Right ventricle myocardium inferior (tissue), 1 donor: ENCODE measurements around the gene ALOX12. TPM values are rescaled to one million over a fixed set of nuclear protein-coding genes. Genes with fewer than 3 reads are reported as not detected.

Source experiments
- total RNA-seq: library from RNA; stranded (reverse); fragmentation: NEBNext Ultra II Directional; extraction: Animal tissue kit (Norgen Biotek cat#: 25700); gene quantifications from one replicate; pipeline ENCODE4 v1.2.1, GENCODE V29; 2021
- donor health status: DM: no; HTN: yes; CAD: no; lungs with severe emphysema.

ALOX12 gene
- total RNA-seq, 1 donor from 2014 or later: 0.11 TPM

Other genes with a start within 250 kb of the ALOX12 start
- gene XAF1, start 240.0 kb upstream of the ALOX12 start, total RNA-seq: 16.8 TPM
- gene FBXO39, start 219.8 kb upstream of the ALOX12 start, total RNA-seq: not detected
- not detected for gene TEKT1, start 164.3 kb upstream of the ALOX12 start, total RNA-seq
- gene RNASEK, start 16.6 kb downstream of the ALOX12 start, total RNA-seq: 177 TPM
- gene BCL6B, start 27.0 kb downstream of the ALOX12 start, total RNA-seq: 14.0 TPM
- 1.8 TPM for gene SLC16A13, start 40.0 kb downstream of the ALOX12 start, total RNA-seq
- 0.78 TPM for gene SLC16A11, start 48.0 kb downstream of the ALOX12 start, total RNA-seq
- 5.4 TPM for gene CLEC10A, start 84.2 kb downstream of the ALOX12 start, total RNA-seq
- gene ASGR2, start 118.8 kb downstream of the ALOX12 start, total RNA-seq: 0.46 TPM
- 0.43 TPM for gene ASGR1, start 183.3 kb downstream of the ALOX12 start, total RNA-seq
- gene DLG4, start 223.8 kb downstream of the ALOX12 start, total RNA-seq: 20.6 TPM
- gene ACADVL, start 223.9 kb downstream of the ALOX12 start, total RNA-seq: 2,192 TPM
- gene DVL2, start 238.5 kb downstream of the ALOX12 start, total RNA-seq: 20.0 TPM
- 23.3 TPM for gene PHF23, start 243.4 kb downstream of the ALOX12 start, total RNA-seq
- gene GABARAP, start 246.4 kb downstream of the ALOX12 start, total RNA-seq: 444 TPM